Measurements from ENCODE around the gene FARSB.

GRCh38 chr2:222673273-222673672, 17.4 kb upstream of the FARSB start:
- TF ChIP-seq CTCF (IDR thresholded peaks at IDR 0.05; ENCODE audit: low read depth, low read length) (no peak), POLR2A (IDR thresholded peaks at IDR 0.05; ENCODE audit: extremely low read depth, insufficient read length) (no peak)
